Smooth muscle cell (in vitro differentiated cells): Measurements from ENCODE around the gene AMOTL1. TPM values are rescaled to one million over a fixed set of nuclear protein-coding genes. Genes with fewer than 3 reads are reported as not detected.

Experiments
- DNase-seq: peaks from one replicate; lab custom pipeline; 2025; ENCODE audit not compliant: unreplicated experiment; lab: John Stamatoyannopoulos, UW
- H2AFZ ChIP-seq: fragments of 200-600 bp; sonication (generic); 2 replicates; pipeline ENCODE4 v1.6.0; 2016; ENCODE audit warnings: antibody characterized with exemption, low read depth, mild to moderate bottlenecking
- H3F3A ChIP-seq: fragments of 200-600 bp; sonication (generic); 2 replicates; pipeline ENCODE4 v1.6.0; 2017; ENCODE audit warnings: antibody characterized with exemption, low read depth
- H3K27ac ChIP-seq: fragments of 200-600 bp; sonication (generic); 2 replicates; pipeline ENCODE4 v1.5.1; 2016; ENCODE audit warnings: low read depth, mild to moderate bottlenecking
- H3K27me3 ChIP-seq: fragments of 200-600 bp; sonication (generic); 2 replicates; pipeline ENCODE4 v1.6.1; 2016; ENCODE audit warnings: low read depth, mild to moderate bottlenecking
- H3K36me3 ChIP-seq: fragments of 200-600 bp; sonication (generic); 2 replicates; pipeline ENCODE4 v1.5.1; 2016; ENCODE audit warnings: low read depth
- H3K4me1 ChIP-seq: fragments of 200-600 bp; sonication (generic); 2 replicates; pipeline ENCODE4 v1.5.1; 2016; ENCODE audit warnings: low read depth
- H3K4me2 ChIP-seq: fragments of 200-600 bp; sonication (generic); 2 replicates; pipeline ENCODE4 v1.6.0; 2016; ENCODE audit warnings: mild to moderate bottlenecking
- H3K4me3 ChIP-seq: fragments of 200-600 bp; sonication (generic); 2 replicates; pipeline ENCODE4 v1.5.1; 2016; ENCODE audit warnings: mild to moderate bottlenecking
- H3K79me2 ChIP-seq: fragments of 200-600 bp; sonication (generic); 2 replicates; pipeline ENCODE4 v1.6.0; 2016; ENCODE audit warnings: low read depth, mild to moderate bottlenecking
- H3K9ac ChIP-seq: fragments of 200-600 bp; sonication (generic); 2 replicates; pipeline ENCODE4 v1.6.0; 2016; ENCODE audit warnings: low read depth
- H3K9me3 ChIP-seq: fragments of 200-600 bp; sonication (generic); replicated peaks from 2 replicates; pipeline ENCODE4 v1.5.1; 2016; ENCODE audit warnings: low read depth
- H4K20me1 ChIP-seq: fragments of 200-600 bp; sonication (generic); 2 replicates; pipeline ENCODE4 v1.6.0; 2016; ENCODE audit warnings: low read depth
- CTCF ChIP-seq: fragments of 200-600 bp; sonication (generic); IDR thresholded peaks from 2 replicates; pipeline ENCODE4 v1.5.1; 2017; ENCODE audit warnings: borderline replicate concordance, mild to moderate bottlenecking, antibody characterized with exemption; ENCODE audit not compliant: insufficient read depth, poor library complexity, severe bottlenecking
- WGBS: methylation state at CpG from one replicate; pipeline ENCODE4 v1.1.7; 2016; ENCODE audit warnings: low lambda C conversion rate; 5-methylcytosine and 5-hydroxymethylcytosine counted together
- polyA plus RNA-seq: library from polyadenylated mRNA; unstranded; fragments of >200 nt; fragmentation: Nextera tagmentation; extraction: Ambion mirVana; gene quantifications from 2 replicates; pipeline ENCODE4 v1.2.1, GENCODE V29; 2016
- total RNA-seq: library from RNA; depleted of rRNA; stranded (reverse); fragments of >200 nt; gene quantifications from 2 replicates; pipeline ENCODE4 v1.2.3, GENCODE V29; 2014

Gene AMOTL1
- total and polyA plus RNA-seq, 2 experiments from 2014 or later, result 23.4 to 61.0 TPM

DNA sequence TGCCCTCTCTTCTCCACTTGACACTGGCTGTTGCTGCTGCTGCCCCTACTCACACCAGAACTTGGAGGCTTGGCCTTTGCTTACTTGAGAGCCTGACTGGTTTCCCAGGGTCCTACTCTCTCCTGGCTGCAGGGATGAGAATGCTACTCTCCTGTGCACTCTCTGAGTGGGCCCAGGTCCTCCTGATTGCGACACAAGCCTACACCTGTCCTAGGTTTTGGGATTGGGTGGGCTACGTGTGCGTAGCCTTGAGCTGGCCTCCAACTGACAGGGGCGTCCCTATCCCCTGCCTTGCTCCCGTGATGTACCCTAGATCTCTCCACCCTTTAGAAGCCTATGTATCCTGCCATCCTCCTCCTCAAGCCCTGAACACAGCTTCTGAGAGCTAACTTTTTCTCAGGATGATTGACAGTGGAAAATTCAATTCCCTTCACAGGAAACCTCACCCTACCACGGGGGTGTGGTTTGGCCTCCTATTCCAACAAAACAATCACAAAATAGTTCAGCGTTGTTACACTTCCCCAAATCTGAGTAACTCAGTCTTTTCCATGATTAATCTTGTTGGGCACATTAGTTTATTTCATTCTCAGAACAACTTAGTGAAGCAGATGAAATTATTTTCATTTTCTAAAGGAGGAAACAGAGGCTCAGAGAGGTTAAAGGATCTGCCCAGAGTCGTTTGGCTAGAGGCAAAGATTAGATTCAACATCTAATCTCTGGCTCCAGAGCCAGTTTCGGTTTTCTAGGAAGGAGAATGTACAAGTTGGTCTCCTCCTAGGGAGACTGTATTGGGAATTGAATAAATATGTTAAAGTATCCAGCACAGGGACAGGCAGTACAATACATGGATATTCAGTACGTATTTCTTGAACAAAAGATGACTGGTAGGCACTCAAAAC is 17.6 kb upstream of the AMOTL1 start:
- no peak for DNase-seq
- H4K20me1 ChIP-seq, result no peaks in the 10 kb centered on the region
- H3K4me1 ChIP-seq, result peaks cover 8% of the 10 kb centered on the region
- TF ChIP-seq CTCF, result no peak
- H3K79me2 ChIP-seq, result no peaks in the 10 kb centered on the region
- H3K27me3 ChIP-seq, result no peaks in the 10 kb centered on the region
- H3K4me3 ChIP-seq, result no peak overlapping the region
- H3K9ac ChIP-seq, result no peak overlapping the region
- peaks cover 3% of the 10 kb centered on the region for H3F3A ChIP-seq
- H3K9me3 ChIP-seq, result no peaks in the 10 kb centered on the region
- H3K36me3 ChIP-seq, result no peaks in the 10 kb centered on the region
- no peak overlapping the region for H3K4me2 ChIP-seq
- no peak overlapping the region for H2AFZ ChIP-seq
- H3K27ac ChIP-seq, result no peak overlapping the region
- 86% methylated on average over 10 of the region's 10 CpGs for WGBS

DNA sequence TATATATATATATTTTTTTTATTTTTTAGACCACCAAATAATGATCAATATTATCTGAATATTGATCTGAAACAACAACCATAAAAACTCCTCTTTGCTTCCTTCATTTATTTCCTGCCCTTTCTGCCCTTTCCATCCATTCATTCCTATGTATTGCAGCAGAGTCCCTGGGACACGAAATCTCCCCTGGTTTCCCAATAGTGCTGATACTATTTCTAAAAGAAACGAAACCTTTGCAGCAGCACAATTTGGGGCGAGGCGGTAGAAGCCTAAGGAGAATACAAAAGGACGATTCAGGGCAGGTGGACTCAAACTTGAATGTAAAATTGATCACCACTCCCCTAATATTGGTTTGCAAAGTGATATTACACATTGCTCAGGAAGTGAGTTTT is 16.9 kb upstream of the AMOTL1 start:
- Histone ChIP-seq H3K4me2 (no peak overlapping the region), H2AFZ (no peak overlapping the region)
- WGBS, result 83% methylated on average over 5 of the region's 5 CpGs

GRCh38 chr11:94751786-94752185 is 16.4 kb upstream of the AMOTL1 start:
- no peaks in the 10 kb centered on the region for H3K79me2 ChIP-seq
- no peaks in the 10 kb centered on the region for H3K36me3 ChIP-seq
- H3K4me1 ChIP-seq, result peaks cover 7% of the 10 kb centered on the region
- H4K20me1 ChIP-seq, result no peaks in the 10 kb centered on the region
- H3F3A ChIP-seq, result peaks cover 3% of the 10 kb centered on the region
- no peak overlapping the region for H2AFZ ChIP-seq
- WGBS, result 90% methylated on average over 5 of the region's 5 CpGs
- no peak overlapping the region for H3K9ac ChIP-seq
- H3K27me3 ChIP-seq, result no peaks in the 10 kb centered on the region
- no peak overlapping the region for H3K4me3 ChIP-seq
- no peak for DNase-seq
- no peak overlapping the region for H3K27ac ChIP-seq
- H3K9me3 ChIP-seq, result no peaks in the 10 kb centered on the region
- no peak for TF ChIP-seq CTCF
- no peak overlapping the region for H3K4me2 ChIP-seq

More for the DNA sequence above, 16.9 kb upstream of the AMOTL1 start:
- no peak overlapping the region for H3K27ac ChIP-seq
- TF ChIP-seq CTCF, result no peak
- H3K9ac ChIP-seq, result no peak overlapping the region
- H3K4me3 ChIP-seq, result no peak overlapping the region
- DNase-seq, result no peak
- no peaks in the 10 kb centered on the region for H3K27me3 ChIP-seq
- H3K36me3 ChIP-seq, result no peaks in the 10 kb centered on the region
- H3K9me3 ChIP-seq, result no peaks in the 10 kb centered on the region
- no peaks in the 10 kb centered on the region for H3K79me2 ChIP-seq
- H4K20me1 ChIP-seq, result no peaks in the 10 kb centered on the region
- H3F3A ChIP-seq, result peaks cover 3% of the 10 kb centered on the region
- peaks cover 8% of the 10 kb centered on the region for H3K4me1 ChIP-seq
